ENCODE data around the gene RBP4.

The RBP4 gene

GRCh38 chr10:93601146-93601773, at the start of gene RBP4:
Gene RBP4 (minus strand): TSS chr10:93601235. CDS start chr10:93601028, 207 bp downstream.
- DNase-seq, result no peak
- peak within 1 kb of the TSS in 1 of 2 donors; percentile 16 for H3K4me3 Mint-ChIP-seq
- no peaks in the 10 kb centered on the region for H3K9me3 Mint-ChIP-seq
- no peak within 1 kb of the TSS for H3K27ac Mint-ChIP-seq
- no peak for ATAC-seq (replicated peaks)
- peaks cover 33 to 61% of the 10 kb centered on the region in 2 donors for H3K27me3 Mint-ChIP-seq
- H3K36me3 Mint-ChIP-seq, result peaks cover 0 to 2% of the 10 kb centered on the region in 2 donors
- no peaks in the 10 kb centered on the region for H3K4me1 Mint-ChIP-seq

- H3K9me3 Mint-ChIP-seq, result peaks cover 0 to 4% of the 10 kb centered on the region in 2 donors
- H3K4me1 Mint-ChIP-seq, result no peaks in the 10 kb centered on the region
- no peak overlapping the region for H3K27ac Mint-ChIP-seq
- DNase-seq, result no peak
- peaks cover 17 to 27% of the 10 kb centered on the region in 2 donors for H3K27me3 Mint-ChIP-seq
- ATAC-seq (replicated peaks), result no peak
- H3K36me3 Mint-ChIP-seq, result no peaks in the 10 kb centered on the region
- H3K4me3 Mint-ChIP-seq, result no peak overlapping the region
These were observed 38.8 kb upstream of the RBP4 start for GRCh38 chr10:93639791-93640190.

GRCh38 chr10:93630625-93631557, 29.9 kb upstream of the RBP4 start:
- no peak overlapping the region for H3K27ac Mint-ChIP-seq
- H3K4me3 Mint-ChIP-seq, result no peak overlapping the region
- DNase-seq, result no peak
- no peak for ATAC-seq (replicated peaks)
- H3K4me1 Mint-ChIP-seq, result no peaks in the 10 kb centered on the region
- H3K9me3 Mint-ChIP-seq, result no peaks in the 10 kb centered on the region
- no peaks in the 10 kb centered on the region for H3K36me3 Mint-ChIP-seq
- peaks cover 22 to 29% of the 10 kb centered on the region in 2 donors for H3K27me3 Mint-ChIP-seq

- Mint-ChIP-seq H3K27me3 (peaks cover 22 to 29% of the 10 kb centered on the region in 2 donors), H3K27ac (no peak overlapping the region), H3K9me3 (no peaks in the 10 kb centered on the region), H3K36me3 (no peaks in the 10 kb centered on the region), H3K4me1 (no peaks in the 10 kb centered on the region), H3K4me3 (no peak overlapping the region)
- ATAC-seq (replicated peaks) (no peak), DNase-seq (no peak)
These were observed 28.7 kb upstream of the RBP4 start for GRCh38 chr10:93629647-93630305.

- H3K4me1 Mint-ChIP-seq, result no peaks in the 10 kb centered on the region
- H3K27ac Mint-ChIP-seq, result no peak overlapping the region
- ATAC-seq (replicated peaks), result no peak
- H3K36me3 Mint-ChIP-seq, result no peaks in the 10 kb centered on the region
- DNase-seq, result no peak
- H3K9me3 Mint-ChIP-seq, result no peaks in the 10 kb centered on the region
- H3K27me3 Mint-ChIP-seq, result peaks cover 22 to 33% of the 10 kb centered on the region in 2 donors
- H3K4me3 Mint-ChIP-seq, result no peak overlapping the region
These were observed 27.8 kb upstream of the RBP4 start for GRCh38 chr10:93628858-93629257.

GRCh38 chr10:93622942-93623341, 21.9 kb upstream of the RBP4 start:
- Mint-ChIP-seq H3K4me3 (no peak overlapping the region), H3K27ac (no peak overlapping the region), H3K4me1 (no peaks in the 10 kb centered on the region), H3K27me3 (peaks cover 0 to 23% of the 10 kb centered on the region in 2 donors), H3K9me3 (no peaks in the 10 kb centered on the region), H3K36me3 (no peaks in the 10 kb centered on the region)
- no peak for ATAC-seq (replicated peaks)
- no peak for DNase-seq

- ATAC-seq (replicated peaks) (no peak), DNase-seq (no peak)
- Mint-ChIP-seq H3K4me1 (peaks cover 3 to 5% of the 10 kb centered on the region in 2 donors), H3K27me3 (peaks cover 0 to 23% of the 10 kb centered on the region in 2 donors), H3K36me3 (no peaks in the 10 kb centered on the region), H3K27ac (peak overlapping the region; percentile 15), H3K9me3 (no peaks in the 10 kb centered on the region), H3K4me3 (no peak overlapping the region)
These were observed 19.9 kb upstream of the RBP4 start for GRCh38 chr10:93620925-93621324.

GRCh38 chr10:93615576-93616235, 14.7 kb upstream of the RBP4 start:
- DNase-seq (no peak), ATAC-seq (replicated peaks) (peak in 1 of 2 donors; percentile 10)
- Mint-ChIP-seq H3K4me3 (peak overlapping the region; percentile 56 to 58), H3K36me3 (no peaks in the 10 kb centered on the region), H3K27ac (no peak overlapping the region), H3K9me3 (no peaks in the 10 kb centered on the region), H3K27me3 (peaks cover 0 to 15% of the 10 kb centered on the region in 2 donors), H3K4me1 (peaks cover 5 to 11% of the 10 kb centered on the region in 2 donors)

- no peak overlapping the region for H3K27ac Mint-ChIP-seq
- no peak for ATAC-seq (replicated peaks)
- peaks cover 5 to 11% of the 10 kb centered on the region in 2 donors for H3K4me1 Mint-ChIP-seq
These were observed 13.2 kb upstream of the RBP4 start for GRCh38 chr10:93614101-93614825.

GRCh38 chr10:93613126-93613525, 12.1 kb upstream of the RBP4 start:
- H3K36me3 Mint-ChIP-seq, result no peaks in the 10 kb centered on the region
- DNase-seq, result no peak
- H3K27ac Mint-ChIP-seq, result no peak overlapping the region
- peaks cover 5 to 11% of the 10 kb centered on the region in 2 donors for H3K4me1 Mint-ChIP-seq
- ATAC-seq (replicated peaks), result no peak
- H3K9me3 Mint-ChIP-seq, result no peaks in the 10 kb centered on the region
- H3K4me3 Mint-ChIP-seq, result no peak overlapping the region
- H3K27me3 Mint-ChIP-seq, result peaks cover 6 to 23% of the 10 kb centered on the region in 2 donors

More at GRCh38 chr10:93614101-93614825, 13.2 kb upstream of the RBP4 start:
- Mint-ChIP-seq H3K9me3 (no peaks in the 10 kb centered on the region), H3K27me3 (peaks cover under 1 to 16% of the 10 kb centered on the region in 2 donors), H3K4me3 (no peak overlapping the region), H3K36me3 (no peaks in the 10 kb centered on the region)
- no peak for DNase-seq

- Mint-ChIP-seq H3K4me1 (peaks cover 5 to 11% of the 10 kb centered on the region in 2 donors), H3K36me3 (no peaks in the 10 kb centered on the region), H3K27me3 (peaks cover 9 to 26% of the 10 kb centered on the region in 2 donors), H3K4me3 (no peak within 1 kb of the TSS), H3K9me3 (peaks cover 0 to 3% of the 10 kb centered on the region in 2 donors), H3K27ac (no peak within 1 kb of the TSS)
- DNase-seq (no peak), ATAC-seq (replicated peaks) (no peak)
These were observed 11.3 kb upstream of the RBP4 start, which contains the start of gene PDE6C for GRCh38 chr10:93612311-93612710. Gene PDE6C (plus strand): TSS chr10:93612537. CDS start chr10:93612726, 189 bp downstream.

- Mint-ChIP-seq H3K4me3 (no peak overlapping the region), H3K9me3 (peaks cover 0 to 5% of the 10 kb centered on the region in 2 donors), H3K36me3 (no peaks in the 10 kb centered on the region), H3K27ac (no peak overlapping the region), H3K27me3 (peaks cover 27 to 51% of the 10 kb centered on the region in 2 donors), H3K4me1 (no peaks in the 10 kb centered on the region)
- DNase-seq, result no peak
- ATAC-seq (replicated peaks), result no peak
These were observed 7.4 kb upstream of the RBP4 start for GRCh38 chr10:93608421-93608820.

- Mint-ChIP-seq H3K27me3 (peaks cover 49 to 70% of the 10 kb centered on the region in 2 donors), H3K27ac (no peak overlapping the region), H3K4me1 (no peaks in the 10 kb centered on the region), H3K36me3 (peaks cover 0 to 2% of the 10 kb centered on the region in 2 donors), H3K4me3 (no peak overlapping the region), H3K9me3 (peaks cover 0 to 5% of the 10 kb centered on the region in 2 donors)
- no peak for ATAC-seq (replicated peaks)
- no peak for DNase-seq
These were observed 3.1 kb upstream of the RBP4 start for GRCh38 chr10:93604146-93604545.

Measured in stimulated activated naive B cell treated with anti-CD40 and anti-IgM and Interleukin-4, amounts not matched to agents 10 μg/mL and 1 μg/mL and 100 μg/mL, for 72 hours (primary cell).